Activated CD4-positive, alpha-beta T cell treated with anti-CD3 and anti-CD28 coated beads, Interleukin-2, amount 50 U/mL, for 4 hours (primary cell): ENCODE results near the gene HAUS3.
"Not testable (repeated sequence)": the region's sequence is repeated elsewhere in the genome, so short reads cannot be mapped to it uniquely, and the experiment has no call there.

Experiments used
- DNase-seq, 2 experiments: peaks; one replicate each; pipeline ENCODE4 v3.0.0-alpha.2; 2020

Gene HAUS3

GRCh38 chr4:2251073-2251794 lies 9.3 kb upstream of the HAUS3 start:
- DNase-seq = no peak

- no peak for DNase-seq
These were observed 8.6 kb upstream of the HAUS3 start for GRCh38 chr4:2250357-2251072.

- no peak for DNase-seq
These were observed 7.8 kb upstream of the HAUS3 start for GRCh38 chr4:2249526-2250356.

GRCh38 chr4:2248821-2249261 lies 6.9 kb upstream of the HAUS3 start:
- no peak for DNase-seq

- DNase-seq = no peak
These were observed 6.3 kb upstream of the HAUS3 start for GRCh38 chr4:2248044-2248780.

GRCh38 chr4:2247128-2248043 lies 5.5 kb upstream of the HAUS3 start:
- DNase-seq = no peak

GRCh38 chr4:2246384-2247127 lies 4.6 kb upstream of the HAUS3 start:
- DNase-seq = no peak

GRCh38 chr4:2245787-2246275 lies 3.9 kb upstream of the HAUS3 start:
- DNase-seq = no peak

- no peak for DNase-seq
These were observed 3.3 kb upstream of the HAUS3 start for GRCh38 chr4:2245057-2245786.

GRCh38 chr4:2243681-2244380 lies 1.9 kb upstream of the HAUS3 start:
- DNase-seq = no peak

- DNase-seq = no peak
These were observed 918 bp downstream of the HAUS3 start for GRCh38 chr4:2241003-2241402.

GRCh38 chr4:2236944-2237666 lies 4.8 kb downstream of the HAUS3 start:
- no peak for DNase-seq

GRCh38 chr4:2231082-2231481 lies 10.8 kb downstream of the HAUS3 start:
- no peak for DNase-seq

GRCh38 chr4:2226261-2226660 lies 15.7 kb downstream of the HAUS3 start:
- no peak for DNase-seq

GRCh38 chr4:2222838-2223237 lies 19.1 kb downstream of the HAUS3 start:
- no peak for DNase-seq

GRCh38 chr4:2221378-2221777 lies 20.5 kb downstream of the HAUS3 start:
- not testable (repeated sequence) for DNase-seq

GRCh38 chr4:2220016-2220630 lies 21.8 kb downstream of the HAUS3 start:
- peak; percentile 79 to 82 for DNase-seq

GRCh38 chr4:2219233-2219760 lies 22.6 kb downstream of the HAUS3 start:
- no peak for DNase-seq
